GOT3 (cell line): ENCODE results near the gene SINHCAF.

ENCODE experiments used
- DNase-seq: peaks from one replicate; lab custom pipeline; 2025; ENCODE audit warnings: mixed read lengths; lab: John Stamatoyannopoulos, UW

SINHCAF gene

GRCh38 chr12:31331242-31331641 is 5.3 kb upstream of the SINHCAF start:
- no peak for DNase-seq

DNA sequence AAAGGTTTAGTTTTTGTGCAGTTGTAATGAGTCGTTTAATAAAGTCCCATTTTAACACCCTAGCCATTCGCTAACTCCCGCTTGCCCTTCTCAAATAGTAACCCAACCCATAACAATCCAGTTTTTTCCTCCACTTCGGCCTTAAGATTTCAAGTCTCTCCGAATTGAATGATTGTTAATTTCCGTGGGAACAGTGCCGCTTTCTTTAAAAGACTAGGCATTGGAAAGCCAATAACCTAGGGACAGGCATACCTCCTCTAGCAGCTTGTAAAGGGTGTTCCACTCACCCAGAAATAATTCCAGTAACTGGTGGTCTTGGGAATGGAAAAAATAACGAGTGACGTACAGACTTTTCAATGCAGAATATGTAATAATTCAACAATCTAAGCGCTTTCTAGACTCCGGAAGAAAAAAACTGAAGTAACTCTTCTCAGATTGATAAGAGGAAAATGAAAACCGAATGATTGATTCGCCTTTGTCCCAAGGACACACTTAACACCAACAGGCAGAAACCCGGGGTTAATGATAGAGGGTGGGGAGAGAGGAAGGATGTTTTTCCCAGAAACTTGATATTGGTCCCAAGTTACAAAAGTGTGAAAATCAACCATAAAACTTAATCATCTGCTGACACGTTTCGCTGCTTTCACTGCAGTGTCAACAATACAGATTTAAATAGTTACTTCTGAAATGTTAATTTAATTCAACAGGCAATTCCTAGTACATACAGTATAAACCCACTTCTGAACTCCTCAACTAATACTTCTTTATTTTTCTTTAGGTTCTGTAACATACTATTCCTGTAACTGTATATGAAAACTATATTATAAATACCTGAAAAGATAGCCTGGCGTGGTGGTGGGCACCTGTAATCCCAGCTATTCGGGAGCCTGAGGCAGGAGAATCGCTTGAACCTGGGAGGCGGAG is 1.0 kb upstream of the SINHCAF start:
- DNase-seq, result no peak

DNA sequence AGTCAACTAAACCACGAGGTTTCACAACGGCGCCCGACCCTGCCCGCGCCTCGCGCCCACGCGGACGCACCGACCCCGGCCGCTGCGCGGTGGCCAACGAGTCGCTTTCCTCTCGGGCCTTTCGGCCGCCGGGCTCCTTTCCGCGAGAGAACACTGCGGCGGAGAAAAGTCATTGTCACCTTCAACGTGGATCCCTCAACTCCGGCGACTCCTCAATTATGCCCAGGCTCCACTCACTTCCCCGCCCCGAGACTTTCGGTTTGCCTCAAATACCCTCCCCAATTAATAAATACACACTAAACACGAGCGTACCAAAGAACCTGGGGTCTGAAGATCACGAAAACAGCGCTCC is 450 bp downstream of the SINHCAF start:
- DNase-seq, result no peak

GRCh38 chr12:31324845-31325523 is 966 bp downstream of the SINHCAF start:
- peak; percentile 7 for DNase-seq

- no peak for DNase-seq
These were observed 1.7 kb downstream of the SINHCAF start for GRCh38 chr12:31324116-31324844.

GRCh38 chr12:31323391-31324115 is 2.4 kb downstream of the SINHCAF start:
- no peak for DNase-seq

DNA sequence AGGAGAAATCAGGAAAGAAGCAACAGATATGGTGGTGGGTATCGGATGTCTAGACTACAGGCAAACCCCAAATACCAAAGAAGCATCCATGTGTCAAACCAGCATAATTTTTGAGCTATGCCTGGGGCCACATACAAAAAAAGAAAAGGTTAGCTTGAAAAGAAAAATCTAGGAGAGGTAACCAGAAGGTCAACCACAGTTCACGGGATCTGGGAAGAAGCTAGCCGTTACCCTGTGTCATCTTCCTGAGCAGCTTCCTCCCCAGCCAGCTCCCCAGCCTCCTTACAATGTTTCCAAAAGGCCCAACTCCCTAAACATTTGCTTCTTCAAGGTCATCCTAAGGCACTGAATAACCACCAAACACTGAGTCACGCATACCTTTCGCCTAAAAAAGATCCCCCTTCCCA is 3.1 kb downstream of the SINHCAF start:
- no peak for DNase-seq

- DNase-seq, result no peak
These were observed 4.1 kb downstream of the SINHCAF start for GRCh38 chr12:31321897-31322228.

DNA sequence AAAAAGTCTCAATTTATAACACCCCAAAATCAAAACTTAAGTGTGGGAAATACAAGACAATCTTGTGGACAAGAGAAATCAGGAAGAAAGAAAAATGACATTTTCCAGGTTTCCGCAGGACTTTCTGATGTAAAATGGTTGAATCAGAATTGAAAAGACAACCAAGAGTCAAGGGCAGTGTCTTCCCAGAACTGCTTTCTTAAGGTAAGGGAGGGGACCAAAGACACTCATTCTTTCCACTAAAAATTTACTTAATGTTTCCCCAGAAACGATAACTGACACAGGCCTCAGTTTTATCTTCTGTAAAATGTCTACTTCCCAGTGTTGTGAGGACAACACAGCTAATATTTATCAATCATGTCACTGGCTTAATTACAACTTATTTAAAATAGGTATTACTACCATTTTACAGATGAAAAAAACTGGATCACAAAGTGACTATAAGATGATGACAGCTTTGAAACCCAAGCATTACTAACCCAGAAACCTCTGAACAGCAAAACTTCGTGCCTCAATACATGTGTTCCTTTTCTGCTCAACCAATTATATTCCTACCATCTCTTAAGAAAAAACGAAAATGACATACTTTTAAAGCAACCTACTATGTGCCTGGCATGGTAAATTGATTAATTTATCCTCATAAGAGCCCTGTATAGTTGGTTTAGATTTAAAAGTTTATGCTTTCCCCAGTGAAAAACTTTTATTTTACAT is 4.6 kb downstream of the SINHCAF start:
- DNase-seq, result no peak

GRCh38 chr12:31318657-31319269 is 7.2 kb downstream of the SINHCAF start:
- DNase-seq, result no peak

- DNase-seq, result no peak
These were observed 8.2 kb downstream of the SINHCAF start for GRCh38 chr12:31317471-31318395.

GRCh38 chr12:31316891-31317290 is 9.1 kb downstream of the SINHCAF start:
- DNase-seq, result no peak

DNA sequence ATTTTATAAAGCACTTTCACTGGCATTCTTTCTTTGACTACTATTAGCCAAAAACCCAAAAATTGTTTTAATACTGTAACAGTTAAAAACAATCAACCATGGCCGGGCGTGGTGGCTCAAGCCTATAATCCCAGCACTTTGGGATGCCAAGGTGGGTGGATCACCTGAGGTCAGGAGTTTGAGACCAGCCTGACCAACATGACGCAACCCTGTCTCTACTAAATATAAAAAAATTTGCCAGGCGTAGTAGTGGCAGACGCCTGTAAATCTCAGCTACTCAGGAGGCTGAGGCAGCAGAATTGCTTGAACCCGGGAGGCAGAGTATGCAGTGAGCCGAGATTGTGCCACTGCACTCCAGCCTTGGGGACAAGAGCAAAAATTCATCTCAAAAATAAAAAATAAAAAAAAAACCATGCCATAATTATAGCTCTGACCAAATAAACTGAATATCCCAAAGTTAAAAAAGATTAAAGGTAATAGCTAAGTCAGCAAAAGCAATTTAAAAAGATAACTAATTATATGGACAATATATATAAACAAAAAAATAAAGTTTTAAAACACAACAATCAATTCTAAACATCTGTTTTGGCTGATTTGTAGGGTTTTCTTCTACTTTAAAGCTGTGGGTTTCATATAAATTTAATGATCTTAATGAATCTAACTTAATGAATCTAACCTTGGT is 10.0 kb downstream of the SINHCAF start:
- DNase-seq, result no peak

DNA sequence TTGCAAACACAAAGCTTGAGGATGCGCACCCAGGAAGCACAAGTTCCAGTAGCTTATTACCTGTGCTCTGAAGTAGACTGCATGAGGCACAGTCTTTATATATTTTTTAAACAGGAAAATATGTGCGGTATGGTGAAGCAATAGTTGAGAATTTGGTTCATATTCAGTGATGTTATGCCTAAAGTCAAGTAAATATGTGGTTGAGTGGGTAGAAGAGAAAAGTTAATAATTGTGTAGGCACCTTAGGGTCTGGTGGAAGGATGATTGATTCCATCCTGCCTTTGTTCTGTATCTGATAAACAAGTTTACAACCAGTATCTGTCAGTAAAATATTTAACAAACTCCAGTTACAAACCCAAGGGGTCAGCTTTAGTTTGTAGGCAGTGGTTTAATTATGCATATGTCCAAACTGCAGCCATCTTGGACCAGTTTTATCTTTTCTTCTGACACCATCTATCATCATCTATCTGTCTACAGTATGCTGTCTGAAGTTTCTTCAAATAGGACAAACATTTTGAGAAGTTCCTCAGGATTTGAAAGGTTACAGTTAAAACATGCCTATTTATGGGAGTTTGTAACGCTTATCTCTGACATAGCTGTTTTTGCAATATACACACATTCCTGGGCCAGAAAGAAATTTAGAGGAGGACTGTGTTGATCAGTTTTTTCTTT is 10.8 kb downstream of the SINHCAF start:
- no peak for DNase-seq

DNA sequence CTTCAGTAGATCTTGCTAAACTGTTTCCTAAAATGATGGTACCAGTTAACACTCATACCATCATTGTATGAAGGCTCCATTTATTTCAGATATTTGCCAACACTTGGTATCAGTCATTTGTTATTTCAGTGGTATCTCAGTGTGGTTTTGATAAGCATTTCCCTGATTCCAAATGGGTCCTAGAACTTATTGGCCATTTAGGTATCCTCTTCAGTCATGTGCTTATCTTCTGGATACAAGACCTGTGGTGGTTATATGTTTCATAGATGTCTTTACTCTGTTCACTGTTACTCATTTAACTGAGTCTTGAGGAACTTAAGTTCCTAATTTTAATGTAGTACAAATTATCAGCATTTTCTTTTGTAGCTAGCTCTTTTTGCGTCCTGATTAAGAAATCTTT is 13.5 kb downstream of the SINHCAF start:
- no peak for DNase-seq

DNA sequence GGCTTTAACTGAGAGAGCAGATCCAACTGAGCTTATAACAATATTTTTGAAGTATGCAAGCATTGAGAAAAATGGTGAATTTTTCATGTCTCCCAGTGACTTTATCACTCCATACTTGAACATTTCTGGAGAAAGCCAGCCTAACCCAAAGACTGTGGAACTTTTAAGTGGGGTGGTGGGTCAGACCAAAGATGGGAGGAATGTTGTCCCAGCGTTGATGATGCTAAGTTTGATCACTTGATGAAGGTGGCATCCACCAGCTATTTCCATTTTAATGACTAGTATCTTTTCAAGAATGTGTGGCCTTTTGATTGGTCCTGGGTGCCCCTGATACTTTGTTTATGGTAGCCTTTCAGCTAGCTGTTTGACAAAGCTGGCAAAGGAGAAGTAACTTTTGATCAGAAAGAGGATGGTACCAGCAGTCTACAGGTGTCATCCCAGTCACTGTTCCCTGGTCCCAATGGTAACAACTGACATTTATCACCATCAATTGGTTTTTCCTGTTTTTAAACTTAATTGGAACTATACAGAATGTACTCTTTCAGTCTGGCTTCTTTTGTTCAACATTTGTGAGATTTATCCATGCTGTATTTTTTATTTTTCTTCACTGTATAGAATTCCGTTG is 14.2 kb downstream of the SINHCAF start:
- no peak for DNase-seq

GRCh38 chr12:31310488-31310887 is 15.5 kb downstream of the SINHCAF start:
- no peak for DNase-seq

- DNase-seq, result no peak
These were observed 16.7 kb downstream of the SINHCAF start for GRCh38 chr12:31309279-31309678.
